GM12864 (cell line): Measurements from ENCODE around the gene CDON.
"Not testable (repeated sequence)": the region's sequence is repeated elsewhere in the genome, so short reads cannot be mapped to it uniquely, and the experiment has no call there.

Source experiments
- DNase-seq: peaks from one replicate; pipeline ENCODE4 v3.0.0-alpha.2; 2011; ENCODE audit warnings: low read depth
- H3K4me3 ChIP-seq: 2 replicates; pipeline ENCODE4 v1.5.1; 2011; ENCODE audit warnings: mild to moderate bottlenecking, low read depth, low read length, control low read depth
- TF ChIP-seq, protein P1 (sequence below): IDR thresholded peaks from 2 replicates; pipeline ENCODE4 v1.5.1; 2011; ENCODE audit warnings: low read depth, mild to moderate bottlenecking, moderate library complexity, low read length, control low read depth, inconsistent platforms; ENCODE audit errors: missing control alignments

Gene CDON

GRCh38 chr11:126032375-126032774 is 30.3 kb downstream of the CDON start:
- TF ChIP-seq, protein P1, sequence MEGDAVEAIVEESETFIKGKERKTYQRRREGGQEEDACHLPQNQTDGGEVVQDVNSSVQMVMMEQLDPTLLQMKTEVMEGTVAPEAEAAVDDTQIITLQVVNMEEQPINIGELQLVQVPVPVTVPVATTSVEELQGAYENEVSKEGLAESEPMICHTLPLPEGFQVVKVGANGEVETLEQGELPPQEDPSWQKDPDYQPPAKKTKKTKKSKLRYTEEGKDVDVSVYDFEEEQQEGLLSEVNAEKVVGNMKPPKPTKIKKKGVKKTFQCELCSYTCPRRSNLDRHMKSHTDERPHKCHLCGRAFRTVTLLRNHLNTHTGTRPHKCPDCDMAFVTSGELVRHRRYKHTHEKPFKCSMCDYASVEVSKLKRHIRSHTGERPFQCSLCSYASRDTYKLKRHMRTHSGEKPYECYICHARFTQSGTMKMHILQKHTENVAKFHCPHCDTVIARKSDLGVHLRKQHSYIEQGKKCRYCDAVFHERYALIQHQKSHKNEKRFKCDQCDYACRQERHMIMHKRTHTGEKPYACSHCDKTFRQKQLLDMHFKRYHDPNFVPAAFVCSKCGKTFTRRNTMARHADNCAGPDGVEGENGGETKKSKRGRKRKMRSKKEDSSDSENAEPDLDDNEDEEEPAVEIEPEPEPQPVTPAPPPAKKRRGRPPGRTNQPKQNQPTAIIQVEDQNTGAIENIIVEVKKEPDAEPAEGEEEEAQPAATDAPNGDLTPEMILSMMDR: no peak
- no peak for DNase-seq
- H3K4me3 ChIP-seq: no peak overlapping the region

GRCh38 chr11:126029805-126030204 is 32.9 kb downstream of the CDON start:
- TF ChIP-seq, protein P1: no peak
- H3K4me3 ChIP-seq: no peak overlapping the region
- DNase-seq: no peak

DNA sequence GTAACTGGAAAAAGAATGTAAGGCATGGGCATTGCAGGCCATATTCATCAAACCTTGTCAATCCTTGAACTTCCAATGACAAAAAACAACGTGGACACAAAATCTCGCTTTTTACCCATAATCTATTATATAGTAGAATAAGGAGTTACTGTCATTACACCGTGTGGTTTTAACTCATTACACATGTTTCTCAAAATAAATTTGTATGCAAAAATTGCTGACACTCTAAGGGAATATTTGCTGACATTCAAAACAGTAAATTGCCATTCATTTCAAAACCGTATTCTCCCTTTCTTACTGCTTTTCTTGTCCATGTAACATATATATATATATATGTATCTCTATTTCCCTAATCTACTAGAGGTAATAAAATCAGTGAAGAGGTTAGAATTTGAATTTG is 33.4 kb downstream of the CDON start:
- TF ChIP-seq, protein P1: no peak
- no peak overlapping the region for H3K4me3 ChIP-seq
- DNase-seq: no peak

GRCh38 chr11:126028534-126028933 is 34.1 kb downstream of the CDON start:
- not testable (repeated sequence) for DNase-seq, H3K4me3 ChIP-seq

DNA sequence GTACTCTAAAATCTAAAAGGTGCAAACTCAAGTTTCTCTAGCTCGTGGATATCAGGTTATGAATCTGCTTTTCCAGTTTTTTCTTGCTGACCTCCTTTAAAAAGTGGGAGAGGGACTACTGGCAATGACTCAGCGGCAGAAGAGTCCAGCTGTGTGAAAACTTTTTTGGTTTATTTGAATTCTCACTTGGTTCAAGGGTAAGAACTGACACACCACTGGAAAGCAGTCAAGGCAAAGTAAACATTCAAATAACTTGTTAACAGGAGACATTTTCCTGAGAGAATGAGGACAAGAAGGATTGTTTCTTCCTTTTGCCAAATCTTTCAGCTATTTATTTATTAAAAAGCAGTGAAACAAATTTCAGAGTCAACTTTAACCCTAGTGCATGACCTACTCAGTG is 36.1 kb downstream of the CDON start:
- no peak overlapping the region for H3K4me3 ChIP-seq
- TF ChIP-seq, protein P1: no peak
- no peak for DNase-seq

GRCh38 chr11:126025822-126026221 is 36.8 kb downstream of the CDON start:
- no peak for DNase-seq
- TF ChIP-seq, protein P1: no peak
- no peak overlapping the region for H3K4me3 ChIP-seq

GRCh38 chr11:126024123-126024522 is 38.5 kb downstream of the CDON start:
- DNase-seq: no peak
- TF ChIP-seq, protein P1: no peak
- no peak overlapping the region for H3K4me3 ChIP-seq

GRCh38 chr11:126012852-126013251 is 49.8 kb downstream of the CDON start:
- H3K4me3 ChIP-seq: no peak overlapping the region
- TF ChIP-seq, protein P1: no peak
- DNase-seq: no peak
